HL-60 (cell line): Measurements from ENCODE around the gene MALL.
"Not testable (repeated sequence)": the region's sequence is repeated elsewhere in the genome, so short reads cannot be mapped to it uniquely, and the experiment has no call there.

ENCODE experiments used
- POLR2AphosphoS5 ChIP-seq: IDR thresholded peaks from 2 replicates; pipeline ENCODE4 v1.6.1; 2012; ENCODE audit warnings: low read depth
- SPI1 ChIP-seq: IDR thresholded peaks from 2 replicates; pipeline ENCODE4 v1.6.1; 2012; ENCODE audit warnings: low read depth, mild to moderate bottlenecking, borderline replicate concordance
- TF ChIP-seq, protein P1 (sequence below): IDR thresholded peaks from one replicate; pipeline ENCODE4 v1.5.1; 2011; ENCODE audit warnings: low read length, control low read depth, inconsistent platforms; ENCODE audit not compliant: insufficient read depth

GRCh38 chr2:110075896-110076295, 39.7 kb downstream of the MALL start:
- TF ChIP-seq, protein P1, sequence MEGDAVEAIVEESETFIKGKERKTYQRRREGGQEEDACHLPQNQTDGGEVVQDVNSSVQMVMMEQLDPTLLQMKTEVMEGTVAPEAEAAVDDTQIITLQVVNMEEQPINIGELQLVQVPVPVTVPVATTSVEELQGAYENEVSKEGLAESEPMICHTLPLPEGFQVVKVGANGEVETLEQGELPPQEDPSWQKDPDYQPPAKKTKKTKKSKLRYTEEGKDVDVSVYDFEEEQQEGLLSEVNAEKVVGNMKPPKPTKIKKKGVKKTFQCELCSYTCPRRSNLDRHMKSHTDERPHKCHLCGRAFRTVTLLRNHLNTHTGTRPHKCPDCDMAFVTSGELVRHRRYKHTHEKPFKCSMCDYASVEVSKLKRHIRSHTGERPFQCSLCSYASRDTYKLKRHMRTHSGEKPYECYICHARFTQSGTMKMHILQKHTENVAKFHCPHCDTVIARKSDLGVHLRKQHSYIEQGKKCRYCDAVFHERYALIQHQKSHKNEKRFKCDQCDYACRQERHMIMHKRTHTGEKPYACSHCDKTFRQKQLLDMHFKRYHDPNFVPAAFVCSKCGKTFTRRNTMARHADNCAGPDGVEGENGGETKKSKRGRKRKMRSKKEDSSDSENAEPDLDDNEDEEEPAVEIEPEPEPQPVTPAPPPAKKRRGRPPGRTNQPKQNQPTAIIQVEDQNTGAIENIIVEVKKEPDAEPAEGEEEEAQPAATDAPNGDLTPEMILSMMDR: not testable (repeated sequence)
- not testable (repeated sequence) for TF ChIP-seq SPI1, POLR2AphosphoS5
